GM12878 (cell line): Measurements from ENCODE around the gene WDR43. TPM values are rescaled to one million over a fixed set of nuclear protein-coding genes. Genes with fewer than 3 reads are reported as not detected.

Experiments
- ATAC-seq: fragments of 200-7000 bp; cut with Tn5 transposase; 3 replicates; pipeline ENCODE4 v1.9.1; 2020; ENCODE audit warnings: mild to moderate bottlenecking, moderate library complexity
- BruUV-seq: library from RNA; stranded (reverse); fragments of 400-500 nt; replicated peaks from 2 replicates; lab custom pipeline; 2021; lab: Mats Ljungman, UMichigan
- CTCF ChIA-PET: fragments of 300-600 bp; sonication (Branson Sonifier 250); formaldehyde crosslinking; extraction: SDS; loops from one replicate; lab custom pipeline; 2021; ENCODE audit warnings: inconsistent platforms; lab: Yijun Ruan, JAX
- POLR2A ChIA-PET: fragments of 350-600 bp; formaldehyde crosslinking; extraction: SDS; loops from one replicate; lab custom pipeline; 2021; ENCODE audit warnings: inconsistent platforms; lab: Charles Lee
- RAD21 ChIA-PET: fragments of 300-600 bp; sonication (Branson Sonifier 250); formaldehyde crosslinking; loops from one replicate; lab custom pipeline; 2023; ENCODE audit warnings: antibody characterized with exemption; ENCODE audit not compliant: unreplicated experiment; lab: Charles Lee
- SMC1A ChIA-PET: fragments of 300-600 bp; sonication (Branson Sonifier 250); formaldehyde crosslinking; loops from one replicate; lab custom pipeline; 2023; ENCODE audit not compliant: unreplicated experiment, uncharacterized antibody; lab: Charles Lee
- DNase-seq: peaks from one replicate; pipeline ENCODE4 v3.0.0-alpha.2; 2011; ENCODE audit warnings: low read depth, low spot score
- FAIRE-seq: peaks from 3 replicates; lab custom pipeline; 2011; peaks lifted over from hg19 to GRCh38; lab: Jason Lieb, UNC
- H2AFZ ChIP-seq: 2 replicates; pipeline ENCODE4 v1.6.0; 2011; ENCODE audit warnings: low read depth, low read length, control low read depth; ENCODE audit not compliant: control insufficient read depth
- H3K27ac ChIP-seq: 2 replicates; pipeline ENCODE4 v1.5.1; 2011; ENCODE audit warnings: control low read depth; ENCODE audit not compliant: control insufficient read depth, insufficient read depth
- H3K27me3 ChIP-seq, 2 experiments: replicated peaks in 1 of 2; 2 replicates each; pipeline versions ENCODE4 v1.6.0 to v1.6.1; 2011; ENCODE audit warnings: low read length in 1 of 2; ENCODE audit not compliant: control insufficient read depth in 2 of 2, insufficient read depth in 2 of 2
- H3K36me3 ChIP-seq, 2 experiments: 2 replicates each; pipeline ENCODE4 v1.5.1; 2011; ENCODE audit warnings: low read length in 1 of 2; ENCODE audit not compliant: control insufficient read depth in 2 of 2, insufficient read depth in 2 of 2
- H3K4me1 ChIP-seq: 2 replicates; pipeline ENCODE4 v1.6.1; 2011; ENCODE audit warnings: mild to moderate bottlenecking, low read length, moderate library complexity, mixed read lengths; ENCODE audit not compliant: control insufficient read depth, insufficient read depth
- H3K4me2 ChIP-seq: 2 replicates; pipeline ENCODE4 v1.6.0; 2011; ENCODE audit warnings: control low read depth; ENCODE audit not compliant: control insufficient read depth, insufficient read depth
- H3K4me3 ChIP-seq: fragments of 200-600 bp; sonication (generic); 2 replicates; pipeline ENCODE4 v1.5.1; 2016
- H3K79me2 ChIP-seq: 2 replicates; pipeline ENCODE4 v1.6.0; 2011; ENCODE audit warnings: low read length; ENCODE audit not compliant: control insufficient read depth, insufficient read depth
- H3K9ac ChIP-seq: 2 replicates; pipeline ENCODE4 v1.8.0; 2011; ENCODE audit warnings: low read length, control low read depth, mixed read lengths; ENCODE audit not compliant: control insufficient read depth, insufficient read depth
- H3K9me3 ChIP-seq: replicated peaks from 3 replicates; pipeline ENCODE4 v1.5.1; 2011; ENCODE audit warnings: mild to moderate bottlenecking, low read length; ENCODE audit not compliant: control insufficient read depth, insufficient read depth
- H4K20me1 ChIP-seq: 2 replicates; pipeline ENCODE4 v1.6.0; 2011; ENCODE audit not compliant: control insufficient read depth, insufficient read depth
- ASH2L ChIP-seq: fragments of 300-600, 200-600 bp; sonication (generic); IDR thresholded peaks from 2 replicates; pipeline ENCODE4 v1.6.1; 2017; ENCODE audit warnings: low read depth, mild to moderate bottlenecking, borderline replicate concordance
- ATF3 ChIP-seq: IDR thresholded peaks from 2 replicates; pipeline ENCODE4 v1.6.1; 2011; ENCODE audit warnings: low read depth, mild to moderate bottlenecking, low read length, moderate library complexity, borderline replicate concordance; ENCODE audit errors: extremely low read depth
- BCL3 ChIP-seq: IDR thresholded peaks from 2 replicates; pipeline ENCODE4 v1.6.1; 2011; ENCODE audit warnings: borderline replicate concordance, low read depth, mild to moderate bottlenecking, moderate library complexity, low read length; ENCODE audit not compliant: insufficient read depth, poor library complexity, severe bottlenecking
- CHD2 ChIP-seq: IDR thresholded peaks from 2 replicates; pipeline ENCODE4 v1.6.1; 2011; ENCODE audit warnings: low read depth, low read length, improper control_type of control experiment, borderline replicate concordance
- FOXM1 ChIP-seq: IDR thresholded peaks from 2 replicates; pipeline ENCODE4 v1.6.1; 2012; ENCODE audit warnings: low read depth, mild to moderate bottlenecking, inconsistent platforms, low read length, moderate library complexity
- IKZF2 ChIP-seq, 2 experiments: fragments of 450-650 bp; IDR thresholded peaks; 2 replicates each; pipeline ENCODE4 v1.6.1; 2017; ENCODE audit warnings: mild to moderate bottlenecking in 2 of 2, moderate library complexity in 2 of 2
- KAT2A ChIP-seq: conservative IDR thresholded peaks from 2 replicates; pipeline ENCODE4 v1.6.1; 2011; ENCODE audit warnings: low read depth, low read length; ENCODE audit not compliant: control insufficient read depth
- MTA3 ChIP-seq: IDR thresholded peaks from 2 replicates; pipeline ENCODE4 v1.6.1; 2012; ENCODE audit warnings: low read length, inconsistent platforms, borderline replicate concordance
- NFXL1 ChIP-seq: fragments of 450-650 bp; IDR thresholded peaks from 2 replicates; pipeline ENCODE4 v1.6.1; 2017; ENCODE audit warnings: antibody characterized with exemption, mild to moderate bottlenecking, borderline replicate concordance
- STAT1 ChIP-seq: fragments of 450-650 bp; conservative IDR thresholded peaks from 2 replicates; pipeline ENCODE4 v1.6.1; 2014; ENCODE audit warnings: antibody characterized with exemption, mild to moderate bottlenecking
- TCF7 ChIP-seq: IDR thresholded peaks from 2 replicates; pipeline ENCODE4 v1.6.1; 2014; ENCODE audit warnings: antibody characterized with exemption, borderline replicate concordance
- WGBS: methylation state at CpG from one replicate; pipeline ENCODE4 v1.1.6; 2016; ENCODE audit warnings: low lambda C conversion rate; ENCODE audit not compliant: insufficient replicate concordance, insufficient coverage; ENCODE audit errors: missing lambda C conversion rate; 5-methylcytosine and 5-hydroxymethylcytosine counted together
- in situ Hi-C: fragments of 300-500 bp; cut with MboI; formaldehyde crosslinking; loops from 9 replicates; pipeline ENCODE4 v1.14.3; 2018; ENCODE audit warnings: mixed read lengths
- intact Hi-C: fragments of 100-400 bp; cut with micrococcal nuclease; formaldehyde crosslinking; loops from one replicate; pipeline ENCODE4 v1.14.2; 2022; ENCODE audit not compliant: unreplicated experiment
- polyA plus RNA-seq, 11 experiments: library from polyadenylated mRNA; depleted of rRNA in 4 of 11; unstranded in 6 of 11; stranded (reverse) in 5 of 11; fragments of >200 nt; fragmentation: Nextera tagmentation in 4 of 11; fragmentation: Illumina TruSeq in 1 of 11; extraction: Ambion mirVana in 4 of 11; extraction: Trizol in 1 of 11; gene quantifications; 1 replicate in 1 of 11; 2 replicates in 10 of 11; pipeline versions ENCODE4 v1.2.1 to v1.2.3, GENCODE V29; 2011 to 2016; ENCODE audit warnings: inconsistent platforms in 2 of 11, missing spikeins in 2 of 11, low read depth in 1 of 11
- total RNA-seq, 4 experiments: library from RNA; depleted of rRNA in 3 of 4; stranded (reverse); fragments of >200 nt in 3 of 4; fragmentation: Illumina TruSeq in 1 of 4; extraction: Trizol in 1 of 4; gene quantifications; 2 replicates each; pipeline versions ENCODE4 v1.2.1 to v1.2.3, GENCODE V29; 2013 to 2021

The WDR43 gene
- total and polyA plus RNA-seq, 10 of the 15 experiments (the other 5 are each of a cell fraction or from before 2014, with no cell fraction given) = 39.3 to 153 (median 81.9) TPM

DNA sequence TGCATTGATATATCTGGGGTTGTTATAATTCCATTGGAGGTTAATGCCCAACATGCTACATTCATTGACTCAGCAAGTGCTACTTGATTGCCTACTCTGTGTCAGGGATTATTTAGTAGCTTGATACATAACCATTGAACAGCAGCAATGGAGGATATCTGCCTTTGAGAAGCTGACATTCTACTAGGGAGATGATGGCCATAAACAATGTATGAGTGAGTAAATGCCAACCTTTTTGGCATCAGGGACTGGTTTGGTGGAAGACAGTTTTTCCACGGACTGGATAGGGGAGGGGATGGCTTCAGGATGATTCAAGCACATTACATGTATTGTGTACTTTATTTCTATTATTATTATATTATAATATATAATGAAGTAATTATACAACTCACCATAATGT is 54.7 kb downstream of the WDR43 start (continued):
- TF ChIP-seq NFXL1 (no peak), ASH2L (no peak), KAT2A (no peak), ATF3 (no peak), FOXM1 (no peak), IKZF2 (IDR thresholded peaks at IDR 0.05) (no peak), CHD2 (no peak), TCF7 (no peak)

GRCh38 chr2:28949617-28950305 is 55.3 kb downstream of the WDR43 start:
- H3K4me2 ChIP-seq = no peak overlapping the region
- in situ Hi-C loops (loop anchor here (10.0 kb wide), 2 partner anchors 895 to 1125 kb away; no protein-coding TSS in a partner anchor), intact Hi-C loops (loop anchor here (5.0 kb wide), 1 partner anchor 127 kb away; no protein-coding TSS in a partner anchor)
- H3K9me3 ChIP-seq = peaks cover 2% of the 10 kb centered on the region; the same call in 2 of the 3 replicates
- H3K9ac ChIP-seq = no peak overlapping the region
- H3K4me3 ChIP-seq = no peak overlapping the region
- H3K79me2 ChIP-seq = no peaks in the 10 kb centered on the region
- no peak overlapping the region for H3K27ac ChIP-seq
- H3K36me3 ChIP-seq = peaks cover 3 to 22% of the 10 kb centered on the region in 2 experiments
- no peak overlapping the region for H2AFZ ChIP-seq
- H4K20me1 ChIP-seq = no peaks in the 10 kb centered on the region
- no TSS peak for BruUV-seq
- ChIA-PET CTCF (interaction anchor here (0.8 kb wide), 1 partner anchor 31 kb away, joined by 3 read pairs; the partner anchor contains the start of gene TOGARAM2), SMC1A (no interaction called here), POLR2A (no interaction called here), RAD21 (interaction anchor here (0.7 kb wide), 1 partner anchor 12 kb away, joined by 3 read pairs; no protein-coding TSS in a partner anchor)
- FAIRE-seq (no peak), DNase-seq (no peak), ATAC-seq (no peak; the same call in 2 of the 3 replicates)
- TF ChIP-seq STAT1 (no peak), MTA3 (0 out of 2 replicates have a peak, but pooled peaks have one; percentile 25), BCL3 (peak; percentile 5)
- H3K27me3 ChIP-seq = no peaks in the 10 kb centered on the region
- no peaks in the 10 kb centered on the region for H3K4me1 ChIP-seq
- WGBS = 89% methylated on average over 11 of the region's 11 CpGs
